Measurements from ENCODE around the gene VAV2. TPM values are rescaled to one million over a fixed set of nuclear protein-coding genes. Genes with fewer than 3 reads are reported as not detected.

The VAV2 gene
- total and polyA plus RNA-seq, 2 of the 4 experiments (the other 2 are of a cell fraction) = 10.8 to 13.4 TPM

GRCh38 chr9:133717113-133718031, 274.8 kb downstream of the VAV2 start:
- Histone ChIP-seq H3K36me3 (ENCODE audit: control insufficient read depth, insufficient read depth, low read length) (no peaks in the 10 kb centered on the region), H4K20me1 (ENCODE audit: insufficient read depth, low read length) (no peaks in the 10 kb centered on the region), H2BK120ac (ENCODE audit: low read depth, low read length) (no peak overlapping the region), H4K8ac (ENCODE audit: low read depth in 2 of 2, low read length in 2 of 2) (no peak overlapping the region), H3K4me2 (ENCODE audit: low read depth, low read length) (no peak overlapping the region), H3K27me3 (ENCODE audit: control insufficient read depth, insufficient read depth, low read length) (no peaks in the 10 kb centered on the region), H2AFZ (replicated peaks; ENCODE audit: low read length, poor library complexity) (no peak overlapping the region), H3K27ac (ENCODE audit: insufficient read depth, low read length) (no peak overlapping the region), H4K91ac (ENCODE audit: insufficient read depth, low read depth, low read length) (no peak overlapping the region), H3K14ac (replicated peaks; ENCODE audit: low read depth, low read length) (no peak overlapping the region), H3K56ac (ENCODE audit: extremely low read depth, insufficient read depth, low read length) (no peak overlapping the region), H3K9me1 (ENCODE audit: insufficient read depth, low read length) (peaks cover 3% of the 10 kb centered on the region; the same call in 1 of the 2 replicates), H3K18ac (ENCODE audit: low read depth, low read length) (no peak overlapping the region), H4K5ac (ENCODE audit: low read depth, low read length) (no peak overlapping the region), H2BK15ac (ENCODE audit: low read depth, low read length) (no peak overlapping the region), H3K9ac (ENCODE audit: low read depth, low read length) (no peak overlapping the region), H3K4me3 (ENCODE audit: insufficient read depth, low read depth, low read length) (no peak overlapping the region), H3K4me1 (ENCODE audit: control insufficient read depth, insufficient read depth, low read length) (peaks cover 16% of the 10 kb centered on the region), H2AK5ac (ENCODE audit: low read depth, low read length) (no peak overlapping the region; the same call in 1 of the 2 replicates), H2BK20ac (ENCODE audit: low read depth, low read length) (no peak overlapping the region), H3K9me3 (ENCODE audit: control insufficient read depth, insufficient read depth, low read length) (no peaks in the 10 kb centered on the region), H2BK5ac (ENCODE audit: low read depth, low read length, poor library complexity, severe bottlenecking) (no peak overlapping the region), H3K4ac (ENCODE audit: low read depth, low read length) (no peak overlapping the region), H3K23ac (ENCODE audit: low read depth, low read length) (no peak overlapping the region), H2AK9ac (replicated peaks; ENCODE audit: low read depth, low read length, poor library complexity) (no peak overlapping the region), H3K79me1 (ENCODE audit: low read depth in 1 of 2, low read length in 2 of 2) (no peaks in the 10 kb centered on the region)
- BruUV-seq (replicated peaks) = no TSS peak
- POLR2A ChIA-PET (ENCODE audit: unreplicated experiment) = no interaction called here
- CTCF ChIA-PET = no interaction called here
- DNase-seq (no peak), ATAC-seq (ENCODE audit: low read depth) (no peak)
- intact Hi-C loops (cut with micrococcal nuclease) (no loop called here), in situ Hi-C loops (cut with MboI; ENCODE audit: low sequenced_read_pairs) (no loop called here), dilution Hi-C loops (cut with HindIII; ENCODE audit: low sequenced_read_pairs, unreplicated experiment) (no loop called here)
- TF ChIP-seq RFX5 (IDR thresholded peaks at IDR 0.05; ENCODE audit: low read depth, low read length) (no peak), CEBPB (IDR thresholded peaks at IDR 0.05; ENCODE audit: low read depth, low read length) (no peak), ELK1 (IDR thresholded peaks at IDR 0.05; ENCODE audit: borderline replicate concordance, low read depth, low read length) (no peak), RCOR1 (IDR thresholded peaks at IDR 0.05; ENCODE audit: insufficient replicate concordance, low read length) (no peak)
- WGBS, 2 experiments (ENCODE audit: extremely low coverage in 2 of 2, insufficient read length in 1 of 2) = no CpG with 5 or more reads among the region's 20 CpGs
